ENCODE measurements around the gene IL27RA.

IL27RA gene

DNA sequence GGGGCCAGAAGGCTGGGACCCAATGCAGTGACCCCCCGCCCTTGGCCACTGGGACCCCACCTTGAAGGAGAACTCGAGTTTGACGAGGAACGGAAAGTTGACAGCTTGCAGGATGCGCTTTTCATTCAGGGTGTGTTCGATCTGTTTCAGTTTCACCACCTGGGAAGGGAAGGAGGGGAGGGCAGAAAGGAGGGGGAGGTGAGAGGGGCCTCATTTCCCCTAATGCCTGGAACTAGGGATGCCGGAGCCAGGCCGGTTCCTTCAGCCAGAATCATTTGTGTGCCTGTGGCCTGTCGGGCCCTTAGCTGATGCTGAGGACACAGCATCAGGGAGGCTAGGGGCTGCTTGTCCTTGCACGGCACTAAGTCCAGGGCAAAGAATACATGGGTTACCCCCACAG is 71.2 kb downstream of the IL27RA start:
- ATAC-seq (ENCODE audit: low read depth) = no peak
- no peaks in the 10 kb centered on the region for H3K27me3 Mint-ChIP-seq
- no peak overlapping the region for H3K4me3 Mint-ChIP-seq
- H3K27ac Mint-ChIP-seq = no peak overlapping the region
- peaks cover 6% of the 10 kb centered on the region for H3K36me3 Mint-ChIP-seq
- DNase-seq (ENCODE audit: low spot score in 2 of 2) = no peak
- H3K9me3 Mint-ChIP-seq = no peaks in the 10 kb centered on the region
- no peaks in the 10 kb centered on the region for H3K4me1 Mint-ChIP-seq

Measured in memory B cell (primary cell).